Measurements from ENCODE around the gene MACROD1. TPM values are rescaled to one million over a fixed set of nuclear protein-coding genes. Genes with fewer than 3 reads are reported as not detected.

MACROD1 gene
- total RNA-seq, 1 experiment from 2014 or later: not detected

DNA sequence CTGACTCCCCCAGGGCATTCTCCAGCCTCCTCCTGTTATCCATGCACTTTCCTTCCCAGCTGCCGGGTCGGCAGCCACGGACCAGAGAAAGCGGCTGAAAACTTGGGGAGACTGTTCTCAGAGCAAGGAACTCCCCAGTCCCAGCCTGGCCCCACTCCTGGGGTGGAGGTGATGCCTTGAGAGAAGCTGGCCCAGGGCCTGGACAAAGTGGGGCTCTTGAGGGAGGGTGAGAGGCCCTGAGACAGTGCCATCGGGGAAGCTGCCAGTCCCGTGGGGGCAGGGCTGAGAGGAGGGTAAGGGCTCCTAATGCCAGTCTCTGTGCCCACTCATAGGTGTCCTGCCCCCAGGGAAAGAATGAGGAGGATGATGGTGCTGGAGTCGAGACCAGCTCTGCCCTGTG is 76.4 kb downstream of the MACROD1 start:
- H3K9me2 ChIP-seq (replicated peaks; ENCODE audit: insufficient read depth, low read length): no peaks in the 10 kb centered on the region
- no peak for DNase-seq
- H3K9ac ChIP-seq (ENCODE audit: low read length): no peak overlapping the region
- H2AFZ ChIP-seq (ENCODE audit: low read length): no peak overlapping the region
- no peaks in the 10 kb centered on the region for H3K4me1 ChIP-seq (ENCODE audit: low read length)
- H3K79me2 ChIP-seq (ENCODE audit: low read length): no peaks in the 10 kb centered on the region
- no peak overlapping the region for H3K4me3 ChIP-seq (ENCODE audit: low read length)
- H3K9me3 ChIP-seq (ENCODE audit: low read length): no peaks in the 10 kb centered on the region
- no peaks in the 10 kb centered on the region for H4K20me1 ChIP-seq (ENCODE audit: insufficient read depth, low read depth, low read length)
- H3K27me3 ChIP-seq (ENCODE audit: low read length): no peaks in the 10 kb centered on the region
- H3K4me2 ChIP-seq (ENCODE audit: low read depth, low read length, poor library complexity, severe bottlenecking): no peak overlapping the region
- H3K27ac ChIP-seq (ENCODE audit: low read length): no peak overlapping the region
- no peaks in the 10 kb centered on the region for H3K36me3 ChIP-seq (ENCODE audit: insufficient read depth, low read length)

DNA sequence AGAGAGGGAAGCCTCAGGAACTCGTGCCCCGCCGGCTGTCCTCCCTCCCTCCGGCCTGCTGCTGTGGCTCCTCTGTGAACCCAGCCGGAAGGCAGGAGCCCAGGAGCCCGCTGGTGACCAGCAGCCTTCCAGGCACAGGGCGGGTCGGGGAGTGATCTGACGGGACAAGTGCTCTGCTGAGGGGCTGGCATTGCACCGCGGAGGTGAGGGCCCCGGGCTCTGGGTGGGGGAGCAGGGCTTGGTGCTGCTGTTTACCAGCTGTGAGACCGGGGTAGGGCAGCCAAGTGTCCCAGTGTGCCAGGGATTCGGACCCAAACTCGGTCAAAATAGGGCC is 76.9 kb downstream of the MACROD1 start:
- no peaks in the 10 kb centered on the region for H3K36me3 ChIP-seq (ENCODE audit: insufficient read depth, low read length)
- no peak overlapping the region for H2AFZ ChIP-seq (ENCODE audit: low read length)
- no peak overlapping the region for H3K9ac ChIP-seq (ENCODE audit: low read length)
- no peaks in the 10 kb centered on the region for H3K9me2 ChIP-seq (replicated peaks; ENCODE audit: insufficient read depth, low read length)
- no peak overlapping the region for H3K27ac ChIP-seq (ENCODE audit: low read length)
- no peaks in the 10 kb centered on the region for H3K4me1 ChIP-seq (ENCODE audit: low read length)
- DNase-seq: no peak
- H3K4me2 ChIP-seq (ENCODE audit: low read depth, low read length, poor library complexity, severe bottlenecking): no peak overlapping the region
- H4K20me1 ChIP-seq (ENCODE audit: insufficient read depth, low read depth, low read length): no peaks in the 10 kb centered on the region
- no peaks in the 10 kb centered on the region for H3K27me3 ChIP-seq (ENCODE audit: low read length)
- no peaks in the 10 kb centered on the region for H3K9me3 ChIP-seq (ENCODE audit: low read length)
- no peak overlapping the region for H3K4me3 ChIP-seq (ENCODE audit: low read length)
- H3K79me2 ChIP-seq (ENCODE audit: low read length): no peaks in the 10 kb centered on the region

DNA sequence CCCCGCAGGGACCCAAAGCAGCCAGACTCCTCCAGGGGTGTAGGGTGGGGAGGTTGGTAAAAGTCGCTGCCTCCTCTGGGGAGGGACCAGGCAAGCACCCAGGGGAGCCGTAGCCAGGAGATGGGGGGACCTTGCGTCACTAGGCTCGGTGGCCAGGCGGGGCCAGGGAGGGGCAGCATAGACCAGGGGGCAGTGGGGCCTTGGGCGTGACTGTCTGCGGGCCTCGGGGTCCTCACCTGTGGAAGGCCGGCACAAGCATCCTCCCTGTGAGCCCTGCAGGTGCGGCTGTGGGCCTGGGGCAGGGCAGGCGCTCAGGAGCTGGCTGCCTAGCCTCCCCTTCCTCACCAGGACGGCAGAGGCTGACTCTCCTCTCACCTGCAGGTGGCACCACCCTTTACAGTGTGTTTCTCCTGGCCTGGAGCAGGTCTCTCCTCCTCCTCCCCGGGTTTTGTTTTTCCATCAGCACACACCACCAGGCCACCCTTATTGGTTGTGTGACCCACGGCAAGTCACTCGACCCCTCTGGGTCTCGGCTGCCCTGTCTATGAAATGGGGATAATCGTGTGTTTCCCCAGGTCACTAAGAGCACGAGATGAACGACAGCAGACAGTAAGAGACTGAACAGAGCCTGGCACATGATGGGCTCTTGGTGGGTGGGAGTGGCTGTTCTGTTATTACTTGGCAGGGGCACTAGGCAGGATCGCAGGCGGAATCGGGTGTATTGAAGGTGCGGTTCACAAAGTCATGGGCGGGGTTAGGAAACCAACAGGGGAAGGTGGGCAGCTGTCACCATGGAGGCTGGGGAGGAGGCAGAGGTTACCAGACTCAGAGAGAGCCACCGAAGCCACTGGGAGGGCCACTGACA is 77.5 kb downstream of the MACROD1 start:
- no peaks in the 10 kb centered on the region for H3K9me3 ChIP-seq (ENCODE audit: low read length)
- peak; percentile 80 for DNase-seq
- H3K27me3 ChIP-seq (ENCODE audit: low read length): no peaks in the 10 kb centered on the region
- no peaks in the 10 kb centered on the region for H3K9me2 ChIP-seq (replicated peaks; ENCODE audit: insufficient read depth, low read length)
- H3K4me1 ChIP-seq (ENCODE audit: low read length): no peaks in the 10 kb centered on the region
- no peaks in the 10 kb centered on the region for H3K36me3 ChIP-seq (ENCODE audit: insufficient read depth, low read length)
- H2AFZ ChIP-seq (ENCODE audit: low read length): no peak overlapping the region
- H3K27ac ChIP-seq (ENCODE audit: low read length): no peak overlapping the region
- no peak overlapping the region for H3K9ac ChIP-seq (ENCODE audit: low read length)
- H3K79me2 ChIP-seq (ENCODE audit: low read length): no peaks in the 10 kb centered on the region
- H4K20me1 ChIP-seq (ENCODE audit: insufficient read depth, low read depth, low read length): no peaks in the 10 kb centered on the region
- no peak overlapping the region for H3K4me3 ChIP-seq (ENCODE audit: low read length)
- H3K4me2 ChIP-seq (ENCODE audit: low read depth, low read length, poor library complexity, severe bottlenecking): no peak overlapping the region

DNA sequence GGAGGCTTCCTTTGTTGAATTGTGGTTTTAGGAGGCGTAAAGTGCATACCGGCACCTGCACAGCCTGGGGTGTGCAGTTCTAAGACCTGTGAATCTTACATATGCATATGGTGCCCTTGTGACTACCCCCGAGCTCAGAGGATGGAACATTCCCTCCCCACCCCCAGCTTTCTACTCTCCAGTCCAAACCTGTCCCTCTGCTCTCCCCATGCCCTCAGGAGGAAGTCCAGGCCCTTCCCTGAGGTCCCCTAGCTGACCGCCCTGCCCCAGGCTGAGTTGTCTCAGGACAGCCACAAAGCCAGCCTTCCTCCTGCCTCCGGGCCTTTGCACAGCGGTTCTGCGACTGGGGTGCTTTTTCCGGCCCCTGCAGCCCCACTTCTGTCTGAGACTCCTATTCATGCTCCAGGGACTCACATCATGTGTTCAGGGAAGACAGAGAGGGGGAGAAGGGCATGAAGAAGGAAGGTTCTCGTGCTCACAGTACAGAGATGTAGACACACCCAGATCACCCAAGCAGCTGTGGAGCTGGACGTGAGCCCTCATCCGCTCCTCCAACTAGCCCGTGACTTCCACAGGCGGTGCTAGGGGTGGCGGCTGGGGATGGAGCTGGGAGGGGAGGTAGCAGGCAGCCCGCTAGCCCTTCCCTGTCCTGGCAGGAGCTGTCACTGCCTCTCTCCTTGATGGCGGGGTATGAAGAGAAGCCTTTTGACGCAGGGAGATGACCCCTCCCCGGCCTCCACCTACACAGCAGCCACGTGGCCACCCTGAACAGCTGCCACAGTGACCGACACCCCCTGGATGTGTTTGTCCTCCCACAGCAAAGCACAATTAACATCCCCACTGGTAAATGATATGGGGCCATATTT is 79.4 kb downstream of the MACROD1 start:
- Histone ChIP-seq H4K20me1 (ENCODE audit: insufficient read depth, low read depth, low read length) (no peaks in the 10 kb centered on the region), H3K4me3 (ENCODE audit: low read length) (no peak overlapping the region), H3K9ac (ENCODE audit: low read length) (no peak overlapping the region), H3K27ac (ENCODE audit: low read length) (no peak overlapping the region), H3K4me1 (ENCODE audit: low read length) (no peaks in the 10 kb centered on the region), H3K27me3 (ENCODE audit: low read length) (no peaks in the 10 kb centered on the region), H3K9me2 (replicated peaks; ENCODE audit: insufficient read depth, low read length) (no peaks in the 10 kb centered on the region), H2AFZ (ENCODE audit: low read length) (no peak overlapping the region), H3K79me2 (ENCODE audit: low read length) (no peaks in the 10 kb centered on the region), H3K9me3 (ENCODE audit: low read length) (no peaks in the 10 kb centered on the region), H3K4me2 (ENCODE audit: low read depth, low read length, poor library complexity, severe bottlenecking) (no peak overlapping the region), H3K36me3 (ENCODE audit: insufficient read depth, low read length) (no peaks in the 10 kb centered on the region)
- DNase-seq: no peak

DNA sequence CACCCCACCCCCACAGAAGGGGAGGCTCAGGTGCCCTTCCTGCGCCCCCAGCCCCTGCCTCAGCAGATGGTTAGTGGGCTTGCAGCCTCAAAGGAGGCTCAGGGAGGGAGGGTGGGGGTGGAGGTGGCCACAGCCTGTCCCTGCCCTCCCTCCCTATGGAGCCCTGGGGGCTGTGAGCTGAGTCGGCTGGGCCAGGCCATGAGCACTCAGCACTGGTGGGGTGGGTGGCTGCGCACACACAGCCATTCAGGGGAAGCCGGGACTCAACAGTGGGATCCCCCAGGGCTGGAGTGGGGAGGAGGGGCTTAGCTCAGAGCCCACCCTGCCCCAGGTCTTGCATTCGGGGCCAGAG is 80.0 kb downstream of the MACROD1 start:
- H3K9me3 ChIP-seq (ENCODE audit: low read length): no peaks in the 10 kb centered on the region
- no peaks in the 10 kb centered on the region for H3K9me2 ChIP-seq (replicated peaks; ENCODE audit: insufficient read depth, low read length)
- H3K4me3 ChIP-seq (ENCODE audit: low read length): no peak overlapping the region
- H3K27ac ChIP-seq (ENCODE audit: low read length): no peak overlapping the region
- H3K4me1 ChIP-seq (ENCODE audit: low read length): no peaks in the 10 kb centered on the region
- H3K79me2 ChIP-seq (ENCODE audit: low read length): no peaks in the 10 kb centered on the region
- no peak overlapping the region for H3K9ac ChIP-seq (ENCODE audit: low read length)
- no peak overlapping the region for H3K4me2 ChIP-seq (ENCODE audit: low read depth, low read length, poor library complexity, severe bottlenecking)
- DNase-seq: no peak
- H2AFZ ChIP-seq (ENCODE audit: low read length): no peak overlapping the region
- H3K27me3 ChIP-seq (ENCODE audit: low read length): no peaks in the 10 kb centered on the region
- no peaks in the 10 kb centered on the region for H4K20me1 ChIP-seq (ENCODE audit: insufficient read depth, low read depth, low read length)
- H3K36me3 ChIP-seq (ENCODE audit: insufficient read depth, low read length): no peaks in the 10 kb centered on the region

DNA sequence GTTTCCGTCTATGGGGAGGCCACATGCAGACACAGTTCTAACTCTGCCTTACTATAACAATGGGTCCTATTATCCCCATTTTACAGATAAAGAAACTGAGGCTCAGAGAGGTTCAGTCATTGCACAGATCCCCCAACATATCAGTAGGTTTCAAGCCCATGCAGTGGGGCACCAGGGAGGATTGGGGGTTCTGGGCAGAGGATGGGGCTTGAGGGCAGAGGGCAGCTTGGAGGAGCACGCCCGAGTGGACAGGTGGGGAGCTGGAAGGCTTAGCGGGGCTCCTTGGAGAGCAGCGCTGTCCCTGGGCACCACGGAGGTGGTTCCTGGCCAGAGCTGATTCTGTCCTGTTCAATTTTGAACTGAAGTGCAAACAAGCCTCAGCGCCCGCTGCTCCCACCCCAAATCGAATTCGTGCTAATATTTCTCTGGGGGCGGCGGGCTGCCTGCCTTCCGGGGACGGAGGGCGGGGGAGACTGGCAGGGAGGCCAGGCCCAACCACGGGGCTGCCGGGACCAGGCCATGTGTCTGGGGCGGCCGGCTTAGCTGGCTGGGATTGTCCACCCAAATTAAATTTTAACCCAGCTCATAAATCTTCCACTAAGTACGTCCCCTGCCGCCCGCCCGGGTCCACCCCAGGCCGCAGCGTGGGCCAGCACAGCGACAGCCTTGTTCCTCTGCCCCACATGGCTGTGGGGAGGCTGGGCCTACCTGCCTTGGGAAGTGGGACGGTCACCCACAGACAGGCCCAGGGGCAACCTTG is 80.8 kb downstream of the MACROD1 start:
- Histone ChIP-seq H3K9ac (ENCODE audit: low read length) (no peak overlapping the region), H3K79me2 (ENCODE audit: low read length) (no peaks in the 10 kb centered on the region), H3K36me3 (ENCODE audit: insufficient read depth, low read length) (no peaks in the 10 kb centered on the region), H3K4me2 (ENCODE audit: low read depth, low read length, poor library complexity, severe bottlenecking) (no peak overlapping the region), H3K9me2 (replicated peaks; ENCODE audit: insufficient read depth, low read length) (no peaks in the 10 kb centered on the region), H3K27ac (ENCODE audit: low read length) (no peak overlapping the region), H3K4me3 (ENCODE audit: low read length) (no peak overlapping the region), H3K4me1 (ENCODE audit: low read length) (no peaks in the 10 kb centered on the region), H3K9me3 (ENCODE audit: low read length) (no peaks in the 10 kb centered on the region), H2AFZ (ENCODE audit: low read length) (no peak overlapping the region), H4K20me1 (ENCODE audit: insufficient read depth, low read depth, low read length) (no peaks in the 10 kb centered on the region), H3K27me3 (ENCODE audit: low read length) (no peaks in the 10 kb centered on the region)
- DNase-seq: no peak

DNA sequence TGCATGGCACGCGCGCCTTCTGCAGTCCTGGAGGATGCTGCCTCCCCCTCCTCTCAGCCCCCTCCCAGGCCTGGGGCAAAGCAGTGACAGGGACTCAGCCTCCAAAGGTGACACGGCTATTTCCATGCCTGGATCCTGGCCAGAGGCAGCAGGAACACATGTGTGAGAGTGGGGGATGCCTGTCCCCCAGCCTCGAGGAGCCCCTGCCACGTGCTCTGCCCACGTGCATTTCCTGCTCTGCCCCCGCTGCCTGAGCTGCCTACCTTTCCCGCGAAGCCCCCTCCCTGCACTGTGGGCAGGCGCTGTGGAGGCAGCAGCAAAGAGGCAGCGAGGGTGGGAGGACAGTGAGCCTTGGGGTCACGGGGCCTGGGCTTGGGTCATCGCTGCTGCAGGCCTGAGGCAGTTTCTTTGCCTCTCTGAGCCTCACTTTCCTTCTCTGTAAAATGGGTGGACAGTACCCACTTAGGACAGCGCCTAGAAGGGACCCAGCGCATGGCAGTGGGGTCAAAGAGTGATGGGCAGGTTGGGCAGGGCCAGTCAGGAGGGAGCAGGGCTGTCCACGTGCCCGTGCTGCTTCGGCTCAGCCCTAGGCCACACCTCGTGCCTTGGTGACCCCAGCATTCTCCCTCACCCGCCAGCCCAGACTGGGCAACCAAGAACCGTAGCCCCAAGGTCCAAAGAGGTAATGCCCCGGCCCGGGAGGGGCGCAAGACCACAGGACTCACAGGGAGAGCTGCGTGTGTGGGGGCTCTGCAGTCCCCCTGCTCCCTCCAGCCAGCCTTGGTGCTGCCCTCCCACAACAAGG is 81.6 kb downstream of the MACROD1 start:
- H3K4me3 ChIP-seq (ENCODE audit: low read length): no peak overlapping the region
- no peaks in the 10 kb centered on the region for H3K79me2 ChIP-seq (ENCODE audit: low read length)
- H3K9me3 ChIP-seq (ENCODE audit: low read length): no peaks in the 10 kb centered on the region
- H4K20me1 ChIP-seq (ENCODE audit: insufficient read depth, low read depth, low read length): no peaks in the 10 kb centered on the region
- no peaks in the 10 kb centered on the region for H3K9me2 ChIP-seq (replicated peaks; ENCODE audit: insufficient read depth, low read length)
- H3K27ac ChIP-seq (ENCODE audit: low read length): no peak overlapping the region
- no peaks in the 10 kb centered on the region for H3K4me1 ChIP-seq (ENCODE audit: low read length)
- no peak overlapping the region for H3K9ac ChIP-seq (ENCODE audit: low read length)
- DNase-seq: no peak
- no peaks in the 10 kb centered on the region for H3K27me3 ChIP-seq (ENCODE audit: low read length)
- no peak overlapping the region for H2AFZ ChIP-seq (ENCODE audit: low read length)
- no peaks in the 10 kb centered on the region for H3K36me3 ChIP-seq (ENCODE audit: insufficient read depth, low read length)
- H3K4me2 ChIP-seq (ENCODE audit: low read depth, low read length, poor library complexity, severe bottlenecking): no peak overlapping the region

All from Karpas-422 (cell line).